HL-60/S4 treated with phorbol 12-myristate 13-acetate at 8.2 ng/mL for 4 days and 3 days (cell line): ENCODE results near the gene TAB3.
"Not testable (repeated sequence)": the region's sequence is repeated elsewhere in the genome, so short reads cannot be mapped to it uniquely, and the experiment has no call there.

Source experiments
- in situ Hi-C: fragments of 300-500 bp; cut with MboI; formaldehyde crosslinking; loops from 2 replicates; pipeline ENCODE4 v1.15.0; 2022; ENCODE audit warnings: low sequenced_read_pairs

TAB3 gene

GRCh38 chrX:30822068-30822681, 66.9 kb downstream of the TAB3 start:
- in situ Hi-C loops = no loop called here

DNA sequence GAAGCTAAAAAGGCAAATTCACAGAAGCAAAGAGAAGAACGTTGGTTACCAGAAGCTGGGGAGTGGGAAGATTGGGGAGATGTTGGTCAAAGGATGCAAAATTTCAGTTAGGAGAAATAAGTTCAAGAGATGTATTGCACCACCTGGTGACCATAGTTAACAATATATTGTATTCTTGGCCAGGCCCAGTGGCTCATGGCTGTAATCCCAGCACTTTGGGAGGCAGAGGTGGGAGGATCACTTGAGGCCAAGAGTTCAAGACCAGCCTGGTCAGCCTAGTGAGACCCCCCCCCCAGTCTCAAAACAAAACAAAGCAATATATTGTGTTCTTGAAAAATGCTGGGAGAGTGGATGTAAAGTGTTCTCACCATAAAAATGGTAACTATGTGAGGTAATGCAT, 67.9 kb downstream of the TAB3 start:
- in situ Hi-C loops = no loop called here

- in situ Hi-C loops = no loop called here
Observed at GRCh38 chrX:30819080-30819479, 70.0 kb downstream of the TAB3 start.

- in situ Hi-C loops = no loop called here
Observed at GRCh38 chrX:30816079-30816478, 73.0 kb downstream of the TAB3 start.

GRCh38 chrX:30814978-30815377, 74.1 kb downstream of the TAB3 start:
- in situ Hi-C loops = no loop called here

- in situ Hi-C loops = no loop called here
Observed at GRCh38 chrX:30812326-30812725, 76.7 kb downstream of the TAB3 start.

DNA sequence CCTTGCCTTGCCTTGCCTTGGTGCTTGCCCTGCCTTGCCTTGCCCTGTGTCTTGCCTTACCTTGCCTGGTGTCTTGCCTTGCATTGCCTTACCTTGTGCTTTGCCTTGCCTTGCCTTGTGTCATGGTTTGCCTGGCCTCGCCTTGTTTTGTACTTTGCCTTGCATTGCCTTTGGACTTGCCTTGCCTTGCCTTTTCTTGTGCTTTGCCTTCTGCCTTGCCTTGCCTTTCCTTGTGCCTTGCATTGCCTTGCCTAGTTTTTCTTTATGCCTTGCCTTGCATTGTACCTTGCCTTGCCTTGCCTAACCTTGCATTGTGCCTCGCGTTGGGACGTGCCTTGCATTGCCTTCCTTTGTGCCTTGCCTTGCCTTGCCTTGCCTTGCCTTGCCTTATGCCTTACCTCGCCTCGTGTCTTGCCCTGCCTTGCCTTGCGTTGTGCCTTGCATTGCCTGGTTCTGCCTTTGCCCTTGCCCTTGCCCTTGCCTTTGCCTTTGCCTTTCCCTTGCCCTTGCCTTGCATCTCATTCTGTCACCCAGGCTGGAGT, 82.8 kb downstream of the TAB3 start:
- in situ Hi-C loops = no loop called here

DNA sequence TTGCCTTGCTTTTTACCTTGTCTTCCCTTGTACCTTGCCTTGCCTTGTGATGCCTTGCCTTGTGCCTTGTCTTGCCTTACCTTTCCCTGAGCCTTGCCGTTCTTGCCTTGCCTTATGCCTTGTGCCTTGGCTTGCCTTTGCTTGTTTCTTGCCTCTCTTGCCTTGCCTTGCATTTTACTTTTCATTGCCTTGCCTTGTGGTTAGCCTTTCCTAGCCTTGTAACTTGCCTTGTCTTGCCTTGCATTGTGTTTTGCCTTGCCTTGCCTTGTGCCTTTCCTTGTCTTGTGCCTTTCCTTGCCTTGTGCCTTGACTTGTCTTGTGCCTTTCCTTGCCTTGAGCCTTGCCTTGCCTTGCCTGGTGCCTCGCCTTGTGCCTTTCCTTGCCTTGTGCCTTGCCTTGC, 84.6 kb downstream of the TAB3 start:
- in situ Hi-C loops = no loop called here

- in situ Hi-C loops = no loop called here
Observed at GRCh38 chrX:30800901-30801300, 88.2 kb downstream of the TAB3 start.

GRCh38 chrX:30799327-30799726, 89.7 kb downstream of the TAB3 start:
- in situ Hi-C loops = no loop called here

DNA sequence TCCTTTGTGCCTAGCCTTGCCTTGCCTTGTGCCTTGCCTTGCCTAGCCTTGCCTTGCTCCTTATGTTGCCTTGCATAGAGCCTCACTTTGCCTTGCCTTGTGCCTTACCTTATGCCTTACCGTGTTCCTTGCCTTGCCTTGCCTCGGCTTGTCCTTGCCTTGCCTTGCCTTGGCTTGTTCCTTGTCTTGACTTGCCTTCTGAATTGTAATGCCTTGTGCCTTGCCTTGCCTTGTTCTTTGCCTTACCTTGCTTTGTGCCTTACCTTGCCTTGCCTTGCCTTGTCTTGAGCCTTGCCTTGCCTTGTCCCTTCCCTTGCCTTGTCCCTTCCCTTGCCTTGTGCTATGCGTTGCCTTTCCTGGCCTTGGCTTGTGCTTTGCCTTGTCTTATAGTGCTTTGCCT, 90.2 kb downstream of the TAB3 start:
- in situ Hi-C loops = no loop called here

DNA sequence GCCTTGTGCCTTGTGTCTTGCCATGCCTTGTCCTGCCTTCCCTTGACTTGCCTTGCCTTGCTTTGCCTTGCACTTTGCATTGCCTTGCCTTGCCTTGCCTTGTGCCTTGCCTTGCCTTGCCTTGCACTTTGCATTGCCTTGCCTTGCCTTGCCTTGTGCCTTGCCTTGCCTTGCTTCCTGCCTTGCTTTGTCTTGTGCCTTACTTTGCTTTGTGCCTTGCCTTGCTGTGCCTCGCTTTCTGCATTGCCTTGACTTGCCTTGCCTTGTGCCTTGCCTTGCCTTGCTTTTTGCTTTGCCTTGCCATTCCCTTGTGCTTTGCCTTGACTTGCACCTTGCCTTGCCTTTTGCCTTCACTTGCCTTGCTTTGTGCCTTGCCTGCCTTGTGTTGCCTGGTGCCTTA, 91.8 kb downstream of the TAB3 start:
- in situ Hi-C loops = not testable (repeated sequence)

- in situ Hi-C loops = no loop called here
Observed at GRCh38 chrX:30795981-30796958, 92.8 kb downstream of the TAB3 start.

GRCh38 chrX:30794497-30794896, 94.6 kb downstream of the TAB3 start:
- in situ Hi-C loops = no loop called here

- in situ Hi-C loops = no loop called here
Observed at GRCh38 chrX:30793767-30794103, 95.3 kb downstream of the TAB3 start.

- in situ Hi-C loops = no loop called here
Observed at GRCh38 chrX:30793075-30793766, 95.8 kb downstream of the TAB3 start.

DNA sequence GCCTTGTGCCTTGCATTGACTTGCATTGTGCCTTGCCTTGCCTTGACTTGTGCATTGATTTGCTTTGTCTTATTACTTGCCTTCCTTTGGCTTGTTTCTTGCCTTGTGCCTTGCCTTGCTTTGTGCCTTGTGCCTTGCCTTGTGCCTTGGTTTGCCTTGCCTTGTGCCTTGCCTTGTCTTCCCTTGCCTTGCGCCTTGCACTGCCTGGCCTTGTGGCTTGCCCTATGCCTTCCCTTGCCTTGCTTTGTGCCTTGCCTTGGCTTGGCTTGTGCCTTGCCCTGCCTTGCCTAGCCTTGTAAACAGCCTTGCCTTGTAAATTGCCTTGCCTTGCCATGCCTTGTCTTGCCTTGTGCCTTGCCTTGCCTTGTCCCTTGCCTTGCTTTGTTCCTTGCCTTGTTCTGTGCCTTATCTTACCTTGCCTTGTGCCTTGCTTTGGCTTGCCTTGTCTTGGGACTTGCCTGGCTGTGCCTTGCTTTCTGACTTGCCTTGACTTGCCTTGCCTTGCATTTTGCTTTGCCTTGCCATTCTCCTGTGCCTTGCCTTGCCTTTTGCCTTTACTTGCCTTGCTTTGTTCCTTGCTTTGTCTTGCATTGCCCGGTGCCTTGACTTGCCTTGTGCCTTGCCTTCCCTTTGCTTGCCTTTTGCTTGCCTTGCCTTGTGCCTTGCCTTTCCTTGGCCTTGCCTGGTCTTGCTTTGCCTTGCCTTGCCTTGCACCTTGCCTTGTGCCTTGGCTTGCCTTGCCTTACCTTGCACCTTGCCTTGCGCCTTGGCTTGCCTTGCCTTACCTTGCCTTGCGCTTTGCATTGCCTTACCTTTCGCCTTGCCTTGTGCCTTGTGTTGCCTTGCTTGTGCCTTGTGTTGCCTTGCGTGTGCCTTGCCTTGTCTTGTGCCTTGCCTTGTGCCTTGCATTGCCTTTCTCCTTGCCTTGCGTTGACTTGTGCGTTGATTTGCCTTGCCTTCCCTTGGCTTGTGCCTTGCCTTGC, 97.5 kb downstream of the TAB3 start:
- in situ Hi-C loops = no loop called here

GRCh38 chrX:30787012-30787411, 102.0 kb downstream of the TAB3 start:
- in situ Hi-C loops = no loop called here

- in situ Hi-C loops = no loop called here
Observed at GRCh38 chrX:30786374-30786773, 102.7 kb downstream of the TAB3 start.

DNA sequence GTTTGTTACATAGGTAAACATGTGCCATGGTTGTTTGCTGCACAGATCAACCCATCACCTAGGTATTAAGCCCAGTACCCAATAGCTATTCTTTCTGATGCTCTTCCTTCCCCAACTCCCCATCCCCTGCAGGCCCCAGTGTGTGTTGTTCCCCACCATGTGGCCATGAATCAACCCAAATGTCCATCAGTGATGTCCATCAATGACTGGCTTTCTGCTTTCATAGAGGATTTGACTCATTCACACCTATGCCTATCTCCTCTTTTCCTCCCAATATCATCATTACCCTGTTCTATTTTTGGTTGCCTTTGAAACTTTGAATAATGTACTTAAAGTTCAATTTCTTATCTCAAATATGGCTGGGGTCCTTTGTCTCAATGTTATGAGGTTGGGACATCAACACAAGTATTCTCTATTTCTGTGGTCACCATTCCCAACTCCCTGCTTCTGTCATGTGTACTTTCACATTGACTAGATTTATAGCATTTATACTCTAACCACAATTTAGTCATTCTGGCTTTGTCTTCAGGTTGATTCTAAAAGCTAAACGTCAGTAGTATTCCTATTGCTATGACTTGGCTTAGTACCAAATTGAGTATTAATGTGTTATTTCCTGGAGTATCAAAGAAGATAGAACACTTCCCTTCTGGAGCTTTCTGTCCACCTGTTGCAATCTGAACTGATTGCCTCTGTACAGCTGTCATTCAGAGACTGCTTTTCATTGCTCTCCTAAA, 107.2 kb downstream of the TAB3 start:
- in situ Hi-C loops = no loop called here
